ENCODE measurements around the gene RELB. TPM values are rescaled to one million over a fixed set of nuclear protein-coding genes. Genes with fewer than 3 reads are reported as not detected.

The RELB gene
- 4.8 and 5.0 TPM in 2 replicates for total RNA-seq (ENCODE audit: low replicate concordance)

DNA sequence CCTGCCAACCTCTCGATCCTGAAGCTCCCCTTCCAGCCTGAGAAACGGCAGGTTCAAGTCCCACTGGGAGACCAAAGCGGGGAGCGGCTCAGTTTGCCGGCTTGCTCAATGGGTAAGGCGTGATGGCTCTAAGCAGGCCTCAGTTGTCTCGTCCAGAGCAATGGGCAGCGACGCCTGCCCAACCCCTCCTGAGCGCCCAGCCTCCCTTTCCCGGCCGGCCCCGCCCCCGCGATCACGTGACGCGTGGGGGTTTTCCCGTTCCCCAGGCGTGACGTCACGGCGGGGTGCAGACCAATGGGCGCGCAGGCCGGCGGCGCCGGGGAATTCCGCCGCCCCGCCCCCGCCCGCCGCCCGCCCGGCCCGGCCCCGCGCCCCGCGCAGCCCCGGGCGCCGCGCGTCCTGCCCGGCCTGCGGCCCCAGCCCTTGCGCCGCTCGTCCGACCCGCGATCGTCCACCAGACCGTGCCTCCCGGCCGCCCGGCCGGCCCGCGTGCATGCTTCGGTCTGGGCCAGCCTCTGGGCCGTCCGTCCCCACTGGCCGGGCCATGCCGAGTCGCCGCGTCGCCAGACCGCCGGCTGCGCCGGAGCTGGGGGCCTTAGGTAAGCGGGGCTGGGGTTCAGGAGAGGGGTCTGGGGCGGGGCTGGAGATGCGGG, at the start of gene RELB:
TSS of gene RELB (plus strand) at position 378 of the 653 bp plus-strand sequence. CDS start at position 494, 116 bp downstream.

DNA sequence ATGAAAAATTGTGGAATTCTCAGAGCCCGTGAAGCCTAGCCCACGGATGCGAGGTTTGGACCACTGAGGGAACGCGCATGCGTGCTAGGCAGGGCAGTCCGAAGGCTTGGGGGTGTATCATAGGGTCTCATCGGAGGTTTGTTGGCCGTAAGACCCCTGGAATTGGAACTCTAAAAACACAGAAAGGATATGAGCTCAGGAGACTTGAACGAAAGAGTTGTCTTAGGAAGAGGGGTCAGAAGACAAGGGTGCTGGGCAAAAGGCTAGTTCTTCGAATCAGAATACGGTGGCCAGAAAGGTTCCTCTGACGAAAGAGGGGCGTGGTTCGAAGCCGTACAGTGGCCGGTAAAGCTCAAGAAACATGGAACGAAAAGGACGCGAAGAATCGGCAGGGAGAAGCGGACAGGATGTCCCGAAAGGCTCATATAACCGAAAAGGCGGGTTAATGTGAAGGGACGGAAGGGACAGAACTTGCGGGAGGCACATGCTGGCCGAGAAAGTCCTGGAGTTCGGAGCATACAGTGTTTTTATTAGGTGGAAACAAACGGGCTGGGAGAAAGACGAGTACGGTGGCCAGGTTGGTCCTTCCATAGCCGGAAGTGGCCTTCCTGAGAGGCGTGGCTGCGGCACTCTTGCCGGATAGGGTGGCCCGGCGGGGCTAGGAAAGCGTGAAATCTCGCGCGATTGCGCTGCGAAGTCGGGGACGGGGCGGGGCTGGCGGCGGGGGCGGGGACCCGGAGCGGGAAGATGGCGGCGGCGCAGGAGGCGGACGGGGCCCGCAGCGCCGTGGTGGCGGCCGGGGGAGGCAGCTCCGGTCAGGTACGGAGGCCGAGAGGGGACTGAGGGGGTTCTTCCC, 46.4 kb upstream of the RELB start, which contains the start of gene CLPTM1:
TSS of gene CLPTM1 (plus strand) at position 732 of the 856 bp plus-strand sequence. CDS start at position 748, 16 bp downstream.

DNA sequence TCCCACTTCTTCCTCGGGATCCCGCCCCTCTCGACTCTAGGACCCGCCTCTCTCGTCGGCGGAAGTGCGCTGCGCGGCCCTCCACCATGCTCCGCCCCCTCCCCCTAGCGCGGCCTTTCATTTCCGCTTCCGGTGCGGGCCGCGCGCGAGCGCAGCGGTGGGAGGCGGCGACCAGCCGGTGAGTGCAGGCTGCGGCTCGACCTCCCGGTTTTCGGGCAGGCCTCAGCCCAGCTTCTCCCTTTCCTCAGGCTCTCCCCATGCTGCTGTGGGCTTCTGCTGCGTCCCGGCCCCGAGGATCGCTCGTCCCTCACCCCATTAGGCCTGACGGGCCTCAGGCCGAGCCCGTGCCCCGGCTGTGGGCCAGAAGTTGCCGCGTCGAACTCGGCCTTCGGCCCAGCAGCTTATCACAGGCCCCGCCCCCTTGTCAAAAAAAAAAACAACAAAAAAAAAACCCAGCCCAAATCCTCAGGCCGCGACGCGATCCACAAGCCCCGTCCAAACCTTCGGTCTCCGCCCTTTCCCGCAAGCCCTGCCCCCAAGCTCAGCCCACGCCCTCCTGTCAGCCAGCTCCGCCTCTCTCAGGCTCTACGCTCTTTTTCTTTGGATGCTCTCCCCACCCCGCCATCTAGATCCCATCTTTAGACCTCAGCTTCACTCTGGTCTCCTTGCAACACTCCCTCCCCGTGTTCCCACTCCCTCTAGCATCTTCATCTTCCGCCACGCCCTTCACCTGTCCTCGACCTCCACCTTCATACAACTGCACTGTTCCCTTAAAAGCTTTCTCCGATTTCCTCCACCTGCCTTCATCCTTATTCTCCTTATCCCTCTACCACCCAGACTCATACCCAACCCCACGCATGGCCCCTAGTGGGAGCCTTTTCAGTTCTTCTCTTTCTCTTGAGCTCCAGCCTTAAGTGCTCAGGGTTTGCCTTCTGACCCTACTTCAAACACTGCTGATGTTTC, 37.9 kb downstream of the RELB start, which contains the start of gene CLASRP:
TSS of gene CLASRP (plus strand) at position 115 of the 963 bp plus-strand sequence. CDS start 1,168 bp downstream, outside the sequence.

GRCh38 chr19:45076029-45076850, 75.0 kb downstream of the RELB start, which contains the start of gene ZNF296:
ZNF296 (minus strand) TSS chr19:45076478; CDS start chr19:45076373, 105 bp downstream.

DNA sequence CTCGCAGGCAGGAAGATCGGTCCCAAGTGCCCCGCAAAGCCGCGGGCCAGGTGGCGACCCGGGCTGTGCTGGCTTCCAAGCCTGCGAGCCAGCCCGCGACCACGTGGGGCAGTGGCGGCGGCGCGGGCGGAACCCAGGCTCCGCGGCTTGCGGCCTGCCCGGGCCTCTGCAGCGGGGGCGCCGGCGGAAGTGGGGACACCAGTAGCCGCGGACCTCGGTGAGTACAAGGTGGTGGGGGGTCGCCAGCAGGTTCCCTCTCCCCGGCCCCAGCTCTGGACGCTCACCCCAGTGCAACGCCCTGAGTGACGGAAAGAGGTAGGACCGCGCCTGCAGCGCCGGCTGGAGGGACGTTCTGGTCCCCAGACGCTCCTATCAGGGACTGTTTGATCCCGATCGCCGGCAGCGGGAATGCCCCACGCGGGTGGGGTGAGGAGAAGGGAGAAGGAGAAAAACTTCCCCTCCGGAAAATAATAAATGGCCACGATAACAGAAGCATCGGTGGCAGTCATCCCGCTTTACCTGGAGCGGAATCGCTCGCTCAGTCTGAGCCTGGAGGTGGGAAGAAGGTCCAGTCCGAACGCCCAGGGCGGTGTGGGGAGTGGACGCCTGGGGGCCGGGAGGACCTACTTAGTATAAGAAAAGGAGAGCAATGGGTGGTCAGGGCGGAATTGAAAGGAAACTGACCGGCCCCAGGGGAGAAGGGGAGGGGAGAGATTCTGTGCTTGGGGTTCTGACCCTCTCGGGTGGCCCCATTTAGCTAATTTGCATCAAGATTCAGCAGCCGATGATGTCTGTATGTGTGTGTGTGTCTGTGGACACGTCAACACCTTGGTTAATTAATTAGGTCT, 78.0 kb downstream of the RELB start, which contains the start of gene GEMIN7:
TSS of gene GEMIN7 (plus strand) at position 198 of the 848 bp plus-strand sequence. CDS start 10,855 bp downstream, outside the sequence.

Other genes with a start within 250 kb of the RELB start
- gene CBLC, start 223.6 kb upstream of the RELB start, total RNA-seq (ENCODE audit: low replicate concordance): 0.08 TPM in 1 of 2 replicates, not detected in the other
- gene BCAM, start 192.4 kb upstream of the RELB start, total RNA-seq (ENCODE audit: low replicate concordance): 2.6 and 7.3 TPM in 2 replicates
- gene NECTIN2, start 155.2 kb upstream of the RELB start, total RNA-seq (ENCODE audit: low replicate concordance): 23.9 and 80.6 TPM in 2 replicates
- 23.5 and 46.5 TPM in 2 replicates for gene TOMM40, start 110.2 kb upstream of the RELB start, total RNA-seq (ENCODE audit: low replicate concordance)
- gene APOE, start 95.7 kb upstream of the RELB start, total RNA-seq (ENCODE audit: low replicate concordance): 5.1 and 263 TPM in 2 replicates
- 0.47 and 0.68 TPM in 2 replicates for gene APOC1, start 86.9 kb upstream of the RELB start, total RNA-seq (ENCODE audit: low replicate concordance)
- gene APOC4, start 59.2 kb upstream of the RELB start, total RNA-seq (ENCODE audit: low replicate concordance): not detected in 2 replicates
- gene APOC2, start 55.4 kb upstream of the RELB start, total RNA-seq (ENCODE audit: low replicate concordance): not detected in 2 replicates
- gene CLPTM1, start 46.1 kb upstream of the RELB start, total RNA-seq (ENCODE audit: low replicate concordance): 28.5 and 28.9 TPM in 2 replicates
- 10.7 and 18.5 TPM in 2 replicates for gene CLASRP, start 37.6 kb downstream of the RELB start, total RNA-seq (ENCODE audit: low replicate concordance)
- gene ZNF296, start 75.0 kb downstream of the RELB start, total RNA-seq (ENCODE audit: low replicate concordance): not detected in 2 replicates
- 7.7 and 16.5 TPM in 2 replicates for gene GEMIN7, start 77.8 kb downstream of the RELB start, total RNA-seq (ENCODE audit: low replicate concordance)
- 19.8 and 24.1 TPM in 2 replicates for gene PPP1R37, start 91.7 kb downstream of the RELB start, total RNA-seq (ENCODE audit: low replicate concordance)
- gene NKPD1, start 159.5 kb downstream of the RELB start, total RNA-seq (ENCODE audit: low replicate concordance): 0.08 and 0.23 TPM in 2 replicates
- gene TRAPPC6A, start 176.8 kb downstream of the RELB start, total RNA-seq (ENCODE audit: low replicate concordance): 11.7 and 18.0 TPM in 2 replicates
- gene BLOC1S3, start 177.3 kb downstream of the RELB start, total RNA-seq (ENCODE audit: low replicate concordance): 1.1 and 2.0 TPM in 2 replicates
- under 0.01 TPM in 1 of 2 replicates, not detected in the other for gene EXOC3L2, start 243.9 kb downstream of the RELB start, total RNA-seq (ENCODE audit: low replicate concordance)
- 9.1 and 12.3 TPM in 2 replicates for gene MARK4, start 249.8 kb downstream of the RELB start, total RNA-seq (ENCODE audit: low replicate concordance)